ENCODE results near the gene SLC31A1.
"Not testable (repeated sequence)": the region's sequence is repeated elsewhere in the genome, so short reads cannot be mapped to it uniquely, and the experiment has no call there.

The SLC31A1 gene

GRCh38 chr9:113221800-113222481, 597 bp downstream of the SLC31A1 start:
- DNase-seq: no peak

- DNase-seq: no peak
These were observed 1.1 kb downstream of the SLC31A1 start for GRCh38 chr9:113222482-113222841.

- no peak for DNase-seq
These were observed 2.6 kb downstream of the SLC31A1 start for GRCh38 chr9:113223963-113224362.

- DNase-seq: no peak
These were observed 6.1 kb downstream of the SLC31A1 start for GRCh38 chr9:113227436-113227835.

- DNase-seq: no peak
These were observed 6.9 kb downstream of the SLC31A1 start for GRCh38 chr9:113228130-113228665.

GRCh38 chr9:113231701-113232100, 10.4 kb downstream of the SLC31A1 start:
- DNase-seq: no peak

GRCh38 chr9:113235701-113236255, 14.4 kb downstream of the SLC31A1 start:
- DNase-seq: not testable (repeated sequence)

GRCh38 chr9:113237026-113237425, 15.7 kb downstream of the SLC31A1 start:
- DNase-seq: no peak

- no peak for DNase-seq
These were observed 17.0 kb downstream of the SLC31A1 start for GRCh38 chr9:113238202-113238858.

GRCh38 chr9:113238859-113239232, 17.5 kb downstream of the SLC31A1 start:
- DNase-seq: no peak

- no peak for DNase-seq
These were observed 19.8 kb downstream of the SLC31A1 start for GRCh38 chr9:113241161-113241560.

- DNase-seq: no peak
These were observed 23.2 kb downstream of the SLC31A1 start for GRCh38 chr9:113244556-113244955.

- DNase-seq: no peak
These were observed 24.6 kb downstream of the SLC31A1 start for GRCh38 chr9:113245894-113246293.

- DNase-seq: no peak
These were observed 25.6 kb downstream of the SLC31A1 start for GRCh38 chr9:113246928-113247327.

- DNase-seq: no peak
These were observed 26.3 kb downstream of the SLC31A1 start for GRCh38 chr9:113247640-113248039.

- DNase-seq: not testable (repeated sequence)
These were observed 28.3 kb downstream of the SLC31A1 start for GRCh38 chr9:113249661-113250060.

GRCh38 chr9:113250807-113251206, 29.5 kb downstream of the SLC31A1 start:
- DNase-seq: no peak

- DNase-seq: no peak
These were observed 33.6 kb downstream of the SLC31A1 start for GRCh38 chr9:113254991-113255390.

- no peak for DNase-seq
These were observed 34.1 kb downstream of the SLC31A1 start for GRCh38 chr9:113255438-113255837.

GRCh38 chr9:113257863-113258262, 36.5 kb downstream of the SLC31A1 start:
- DNase-seq: no peak

- no peak for DNase-seq
These were observed 36.9 kb downstream of the SLC31A1 start for GRCh38 chr9:113258282-113258681.

- DNase-seq: no peak
These were observed 40.8 kb downstream of the SLC31A1 start for GRCh38 chr9:113261917-113262671.

GRCh38 chr9:113266174-113266573, 44.8 kb downstream of the SLC31A1 start:
- no peak for DNase-seq

All from CD4-positive, alpha-beta T cell treated with Interleukin-15 for 1 hour (primary cell).